ENCODE results near the gene ANGPTL5. TPM values are rescaled to one million over a fixed set of nuclear protein-coding genes. Genes with fewer than 3 reads are reported as not detected.

Gene ANGPTL5
- total and polyA plus RNA-seq, 9 of the 15 experiments (the other 6 are each of a cell fraction or from before 2014, with no cell fraction given): 0.03 TPM; not detected in 8

GRCh38 chr11:101914341-101914737, 2.0 kb downstream of the ANGPTL5 start:
- Histone ChIP-seq H3K4me1 (replicated peaks in 1 of 2; ENCODE audit: control insufficient read depth in 2 of 2, insufficient read depth in 2 of 2, low read length in 2 of 2) (peaks cover 0 to 8% of the 10 kb centered on the region in 2 experiments; a peak in 1 of 5 replicates), H3K9ac (ENCODE audit: insufficient read depth in 1 of 2, low read depth in 2 of 2, low read length in 2 of 2) (no peak overlapping the region), H3K79me2 (ENCODE audit: control insufficient read depth, insufficient read depth, low read length) (no peaks in the 10 kb centered on the region), H4K20me1 (replicated peaks; ENCODE audit: control insufficient read depth, insufficient read depth, low read length) (no peaks in the 10 kb centered on the region), H3K27me3 (ENCODE audit: control insufficient read depth in 2 of 2, insufficient read depth in 2 of 2, low read length in 2 of 2) (no peaks in the 10 kb centered on the region), H3K4me3 (0 out of 2 replicates have a peak overlapping the region, but pooled peaks have one; percentile 58), H2AFZ (ENCODE audit: low read depth, low read length) (peak overlapping the region; percentile 90), H3K4me2 (ENCODE audit: insufficient read depth, low read length) (peak overlapping the region; percentile 74), H3K36me3 (ENCODE audit: control insufficient read depth, insufficient read depth, low read length) (no peaks in the 10 kb centered on the region), H3K9me3 (replicated peaks; ENCODE audit: control insufficient read depth, insufficient read depth, low read depth, low read length) (no peaks in the 10 kb centered on the region), H3K9me1 (ENCODE audit: control insufficient read depth, insufficient read depth, low read length) (no peaks in the 10 kb centered on the region), H3K27ac (ENCODE audit: extremely low read depth, low read depth, low read length) (no peak overlapping the region)
- POLR2A ChIA-PET: no interaction called here
- DNase-seq (ENCODE audit: extremely low read depth in 1 of 4, low spot score in 3 of 4) (no peak), FAIRE-seq (no peak), ATAC-seq (no peak)
- WGBS (ENCODE audit: insufficient coverage, low coverage, missing lambda C conversion rate): 6% methylated on average over 6 of the region's 6 CpGs
- CTCF ChIA-PET (ENCODE audit: low intra/inter-chr PET ratio): no interaction called here
- in situ Hi-C loops (cut with MboI): no loop called here
- intact Hi-C loops (cut with micrococcal nuclease): no loop called here
- no TSS peak for BruUV-seq (replicated peaks)
- no peak for TF ChIP-seq NCOA2 (IDR thresholded peaks at IDR 0.05; ENCODE audit: partially characterized antibody in 2 of 2)
- no peak for TF ChIP-seq HOXB6 (CRISPR knock-in tag; IDR thresholded peaks at IDR 0.05; ENCODE audit: borderline replicate concordance)
- no peak for TF ChIP-seq ETV5 (CRISPR knock-in tag; IDR thresholded peaks at IDR 0.05; ENCODE audit: low read depth)
- TF ChIP-seq TEAD1 (CRISPR knock-in tag; IDR thresholded peaks at IDR 0.05): no peak
- TF ChIP-seq BCLAF1 (IDR thresholded peaks at IDR 0.05; ENCODE audit: borderline replicate concordance in 1 of 2, control insufficient read depth in 1 of 2, low read depth in 2 of 2, low read length in 1 of 2): no peak
- no peak for TF ChIP-seq LARP7 (IDR thresholded peaks at IDR 0.05)
- no peak for TF ChIP-seq HIVEP1 (CRISPR knock-in tag; IDR thresholded peaks at IDR 0.05)
- TF ChIP-seq POLR2AphosphoS2 (IDR thresholded peaks at IDR 0.05; ENCODE audit: low read length): no peak
- TF ChIP-seq HLTF (IDR thresholded peaks at IDR 0.05): no peak
- TF ChIP-seq ELK1 (CRISPR knock-in tag; IDR thresholded peaks at IDR 0.05): no peak
- no peak for TF ChIP-seq IFI16 (CRISPR knock-in tag; IDR thresholded peaks at IDR 0.05)
- TF ChIP-seq ZNF274 (IDR thresholded peaks at IDR 0.05; ENCODE audit: borderline replicate concordance, low read depth, low read length): no peak
- TF ChIP-seq CBFA2T2 (conservative IDR thresholded peaks at IDR 0.05): no peak
- TF ChIP-seq CREB1 (IDR thresholded peaks at IDR 0.05): no peak
- no peak for TF ChIP-seq CREB1 (CRISPR knock-in tag; IDR thresholded peaks at IDR 0.05)
- TF ChIP-seq NRF1 (conservative IDR thresholded peaks at IDR 0.05 in 1 of 2, IDR thresholded peaks at IDR 0.05 in 1 of 2): no peak
- TF ChIP-seq TRIM24 (IDR thresholded peaks at IDR 0.05): no peak
- TF ChIP-seq MED1 (CRISPR knock-in tag; IDR thresholded peaks at IDR 0.05; ENCODE audit: borderline replicate concordance): no peak
- TF ChIP-seq, protein P1, sequence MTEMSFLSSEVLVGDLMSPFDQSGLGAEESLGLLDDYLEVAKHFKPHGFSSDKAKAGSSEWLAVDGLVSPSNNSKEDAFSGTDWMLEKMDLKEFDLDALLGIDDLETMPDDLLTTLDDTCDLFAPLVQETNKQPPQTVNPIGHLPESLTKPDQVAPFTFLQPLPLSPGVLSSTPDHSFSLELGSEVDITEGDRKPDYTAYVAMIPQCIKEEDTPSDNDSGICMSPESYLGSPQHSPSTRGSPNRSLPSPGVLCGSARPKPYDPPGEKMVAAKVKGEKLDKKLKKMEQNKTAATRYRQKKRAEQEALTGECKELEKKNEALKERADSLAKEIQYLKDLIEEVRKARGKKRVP (CRISPR knock-in tag; IDR thresholded peaks at IDR 0.05): no peak
- no peak for TF ChIP-seq ZSCAN32 (CRISPR knock-in tag; IDR thresholded peaks at IDR 0.05)
- TF ChIP-seq ATF1 (CRISPR knock-in tag; IDR thresholded peaks at IDR 0.05): no peak
- TF ChIP-seq ATF1 (tag; IDR thresholded peaks at IDR 0.05): no peak
